ENCODE results near the gene AASDH. TPM values are rescaled to one million over a fixed set of nuclear protein-coding genes. Genes with fewer than 3 reads are reported as not detected.

The AASDH gene
- polyA plus RNA-seq, 1 of the 3 experiments (the other 2 are of a cell fraction), result 4.4 TPM

- TF ChIP-seq PBX3 (IDR thresholded peaks at IDR 0.05), result no peak
- no peak for TF ChIP-seq MEF2A (IDR thresholded peaks at IDR 0.05; ENCODE audit: borderline replicate concordance, low read depth)
- TF ChIP-seq RCOR1 (IDR thresholded peaks at IDR 0.05; ENCODE audit: low read length), result no peak
- no peak for TF ChIP-seq IRF3 (IDR thresholded peaks at IDR 0.05; ENCODE audit: low read depth, low read length)
- no peak for TF ChIP-seq GABPA (IDR thresholded peaks at IDR 0.05; ENCODE audit: low read depth)
- no peak for TF ChIP-seq USF1 (IDR thresholded peaks at IDR 0.05; ENCODE audit: borderline replicate concordance, low read depth)
These were observed 26.9 kb upstream of the AASDH start (continued) for GRCh38 chr4:56414135-56414670.

- Histone ChIP-seq H3K9me3 (no peaks in the 10 kb centered on the region), H3F3A (replicated peaks; ENCODE audit: insufficient read depth) (peaks cover 16% of the 10 kb centered on the region), H3K27me3 (ENCODE audit: insufficient read depth) (no peaks in the 10 kb centered on the region), H3K9ac (peak overlapping the region; percentile 70), H3K4me2 (peak overlapping the region; percentile 71), H3K4me3 (ENCODE audit: low read depth in 2 of 2, low read length in 1 of 2) (peak overlapping the region; percentile 40 to 55), H3K36me3 (replicated peaks in 1 of 2; ENCODE audit: control insufficient read depth in 1 of 2, insufficient read depth in 2 of 2, low read length in 1 of 2) (peaks cover 14 to 15% of the 10 kb centered on the region in 2 experiments), H3K79me2 (ENCODE audit: insufficient read depth) (peaks cover 62% of the 10 kb centered on the region), H3K9me2 (no peaks in the 10 kb centered on the region), H4K20me1 (ENCODE audit: insufficient read depth) (no peaks in the 10 kb centered on the region), H2AFZ (ENCODE audit: low read depth) (peak overlapping the region; percentile 65), H3K4me1 (ENCODE audit: control insufficient read depth in 1 of 2, insufficient read depth in 2 of 2, low read depth in 1 of 2, low read length in 1 of 2) (peaks cover 5 to 22% of the 10 kb centered on the region in 2 experiments; a peak in 3 of 4 replicates), H3K27ac (ENCODE audit: low read depth in 2 of 2, low read length in 1 of 2) (peak overlapping the region; percentile 92 to 95)
- POLR2A ChIA-PET, result interaction anchor here (1.4 to 2.6 kb wide), 2 partner anchors 23 to 25 kb away, joined by 5 to 15 read pairs; partner anchors contain the start of genes AASDH, PAICS and PPAT
- CTCF ChIA-PET, result interaction anchor here (0.7 to 2.0 kb wide), 3 partner anchors 14 to 23 kb away, joined by 3 to 17 read pairs (median 4); no protein-coding TSS in a partner anchor
- DNase-seq, result peak; percentile 69
- whole genome bisulfite sequencing (ENCODE audit: low lambda C conversion rate), result 17% methylated on average over 4 of the region's 4 CpGs
- TF ChIP-seq NFIC (IDR thresholded peaks at IDR 0.05; ENCODE audit: borderline replicate concordance), result peak; percentile 53; the same call in 1 of the 2 replicates
- TF ChIP-seq ZBTB33 (IDR thresholded peaks at IDR 0.05; ENCODE audit: borderline replicate concordance, low read depth), result no peak
- no peak for TF ChIP-seq RAD21 (IDR thresholded peaks at IDR 0.05; ENCODE audit: low read length)
- TF ChIP-seq FOSL2 (IDR thresholded peaks at IDR 0.05; ENCODE audit: borderline replicate concordance, low read depth), result peak; percentile 49
- TF ChIP-seq FOXM1 (IDR thresholded peaks at IDR 0.05; ENCODE audit: low read depth), result no peak
- TF ChIP-seq CTCF (IDR thresholded peaks at IDR 0.05), result no peak
- TF ChIP-seq TEAD4 (IDR thresholded peaks at IDR 0.05; ENCODE audit: borderline replicate concordance, insufficient read depth), result no peak
- TF ChIP-seq PBX3 (IDR thresholded peaks at IDR 0.05), result peak; percentile 65
- TF ChIP-seq YY1 (IDR thresholded peaks at IDR 0.05; ENCODE audit: low read depth), result peak; percentile 80; the same call in 1 of the 2 replicates
- no peak for TF ChIP-seq USF2 (IDR thresholded peaks at IDR 0.05; ENCODE audit: borderline replicate concordance, low read depth, low read length)
- TF ChIP-seq JUND (IDR thresholded peaks at IDR 0.05), result peak; percentile 48; the same call in 1 of the 2 replicates
- no peak for TF ChIP-seq GATA2 (CRISPR knock-in tag; IDR thresholded peaks at IDR 0.05)
- TF ChIP-seq FOXJ3 (CRISPR knock-in tag; IDR thresholded peaks at IDR 0.05), result no peak
- TF ChIP-seq MEF2A (IDR thresholded peaks at IDR 0.05; ENCODE audit: borderline replicate concordance, low read depth), result no peak
- no peak for TF ChIP-seq USF1 (IDR thresholded peaks at IDR 0.05; ENCODE audit: borderline replicate concordance, low read depth)
These were observed 23.2 kb upstream of the AASDH start for GRCh38 chr4:56410247-56411062.
